HAP-1 (cell line): ENCODE results near the gene SOX18.

Experiments
- DNase-seq, 2 experiments: peaks; one replicate each; pipeline ENCODE4 v3.0.0-alpha.2; 2016 to 2020; ENCODE audit warnings: low spot score in 2 of 2
- H3K27me3 ChIP-seq: fragments of 250-450 bp; sonication (Bioruptor Pico); 2 replicates; pipeline ENCODE4 v1.5.1; 2020; ENCODE audit warnings: low read depth, mild to moderate bottlenecking, moderate library complexity
- H3K36me3 ChIP-seq: fragments of 250-450 bp; sonication (Bioruptor Pico); replicated peaks from 2 replicates; pipeline ENCODE4 v1.5.1; 2020; ENCODE audit warnings: mild to moderate bottlenecking
- H3K4me1 ChIP-seq: fragments of 250-450 bp; sonication (Bioruptor Pico); 2 replicates; pipeline ENCODE4 v1.5.1; 2020; ENCODE audit warnings: mild to moderate bottlenecking
- H3K4me3 ChIP-seq: fragments of 250-450 bp; sonication (Bioruptor Pico); 2 replicates; pipeline ENCODE4 v1.5.1; 2020; ENCODE audit warnings: mild to moderate bottlenecking, moderate library complexity
- H3K9me3 ChIP-seq: fragments of 250-450 bp; sonication (Bioruptor Pico); 2 replicates; pipeline ENCODE4 v1.5.1; 2020; ENCODE audit warnings: mild to moderate bottlenecking, moderate library complexity
- in situ Hi-C: fragments of 300-500 bp; cut with MboI; formaldehyde crosslinking; loops from 3 replicates; pipeline ENCODE4 v1.14.3; 2020; ENCODE audit warnings: low sequenced_read_pairs, inconsistent platforms, mixed read lengths

The SOX18 gene

DNA sequence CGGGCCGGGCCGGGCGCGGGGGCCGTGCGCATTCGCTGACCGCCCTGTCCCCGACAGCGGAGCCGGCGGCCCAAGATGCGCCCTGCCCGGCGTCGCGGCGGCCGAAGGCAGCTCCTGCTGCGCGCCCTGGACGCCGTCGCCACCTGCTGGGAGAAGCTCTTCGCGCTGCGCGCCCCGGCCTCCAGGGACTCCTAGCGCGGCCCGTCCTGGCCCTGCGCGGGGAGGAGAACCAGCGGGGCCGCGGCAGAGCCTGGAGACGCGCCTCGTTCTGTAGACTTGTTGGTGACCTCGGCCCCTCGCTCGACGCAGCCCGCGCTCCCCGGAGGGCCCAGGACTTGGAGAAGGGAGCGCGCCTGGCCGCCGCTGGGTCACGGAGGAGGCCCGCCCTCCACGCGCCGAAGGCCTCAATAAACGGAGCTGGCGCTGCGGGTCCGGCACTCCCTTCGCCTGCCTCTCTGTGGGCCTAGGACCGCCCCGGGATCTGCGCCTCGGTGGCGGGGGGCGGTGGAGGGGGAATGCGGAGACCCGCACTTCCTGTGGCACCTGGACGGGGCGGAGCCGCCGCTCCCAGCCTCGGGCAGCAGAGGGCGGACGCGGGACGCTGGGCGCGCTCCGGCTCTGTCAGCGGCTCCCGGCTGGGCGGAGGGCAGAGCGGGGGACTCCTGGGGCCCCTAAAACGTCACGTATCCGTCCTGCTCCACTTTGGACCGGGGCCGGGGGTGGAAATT lies 10.7 kb downstream of the SOX18 start:
- H3K9me3 ChIP-seq, result no peaks in the 10 kb centered on the region

DNA sequence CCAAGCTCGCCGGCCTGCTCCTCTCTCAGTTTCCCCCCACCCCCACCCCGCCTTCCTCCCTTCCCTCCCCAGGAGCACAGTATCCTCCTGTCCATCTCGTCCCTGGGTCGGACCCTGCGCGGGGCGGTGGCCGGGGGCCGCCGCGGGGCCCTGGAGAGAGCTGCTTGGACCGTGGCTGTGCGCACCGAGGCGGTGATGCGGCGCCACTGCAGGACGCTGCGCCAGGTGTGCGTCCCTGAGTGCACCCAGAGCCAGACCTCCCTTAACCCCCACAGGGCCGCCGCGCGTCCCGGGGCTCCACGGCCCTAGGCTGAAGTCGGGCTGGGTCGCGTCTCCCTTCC lies 11.2 kb downstream of the SOX18 start:
- peak overlapping the region; percentile 38; the same call in 1 of the 2 replicates for H3K4me3 ChIP-seq

More for the DNA sequence above, 10.7 kb downstream of the SOX18 start:
- in situ Hi-C loops, result no loop called here
- H3K27me3 ChIP-seq, result 0 out of 2 replicates have a peak, but pooled peaks cover 2% of the 10 kb centered on the region
- H3K36me3 ChIP-seq, result peaks cover 1% of the 10 kb centered on the region
- peak overlapping the region; percentile 38 for H3K4me3 ChIP-seq
- peaks cover 10% of the 10 kb centered on the region; the same call in 1 of the 2 replicates for H3K4me1 ChIP-seq
- peak; percentile 56 to 87 for DNase-seq

DNA sequence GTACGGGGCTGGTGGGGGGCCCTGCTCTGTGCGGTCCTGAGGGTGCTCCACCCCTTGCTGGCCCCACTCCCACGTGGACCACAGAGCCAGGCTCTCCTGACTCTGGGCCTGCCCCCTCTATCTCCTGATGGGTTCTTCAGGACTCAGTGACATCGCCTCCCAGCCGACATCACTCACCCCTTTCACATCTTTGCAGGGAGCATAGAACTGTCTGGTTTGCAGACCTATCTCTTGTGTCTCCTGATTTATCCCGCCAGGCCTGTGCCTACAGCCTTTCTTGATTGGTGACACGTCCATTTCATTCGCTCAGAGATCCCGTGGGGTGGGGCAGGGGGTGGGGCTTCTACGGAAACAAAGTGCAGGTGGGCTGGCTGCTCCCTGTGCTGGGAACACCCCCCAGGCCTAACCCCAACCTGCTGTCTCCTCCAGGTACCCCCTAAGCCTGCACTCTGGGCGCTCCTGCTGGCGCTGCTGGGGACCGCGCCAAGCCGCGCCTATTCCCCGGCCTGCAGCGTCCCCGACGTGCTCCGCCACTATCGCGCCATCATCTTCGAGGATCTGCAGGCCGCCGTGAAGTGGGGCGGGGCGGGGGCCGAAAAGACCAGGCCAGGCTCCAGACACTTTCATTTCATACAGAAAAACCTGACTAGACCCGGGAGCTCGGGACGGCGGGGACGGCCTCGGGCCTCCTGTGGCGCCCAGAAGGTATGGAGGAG lies 11.8 kb downstream of the SOX18 start:
- H3K27me3 ChIP-seq, result 0 out of 2 replicates have a peak, but pooled peaks cover 2% of the 10 kb centered on the region
- no peak for DNase-seq
- no peaks in the 10 kb centered on the region for H3K9me3 ChIP-seq
- H3K4me1 ChIP-seq, result peaks cover 10% of the 10 kb centered on the region; the same call in 1 of the 2 replicates
- in situ Hi-C loops, result no loop called here
- peaks cover 6% of the 10 kb centered on the region for H3K36me3 ChIP-seq
- H3K4me3 ChIP-seq, result no peak overlapping the region

More for the DNA sequence above, 11.2 kb downstream of the SOX18 start:
- peak in 1 of 2 experiments; percentile 52 for DNase-seq
- 0 out of 2 replicates have a peak, but pooled peaks cover 2% of the 10 kb centered on the region for H3K27me3 ChIP-seq
- H3K9me3 ChIP-seq, result no peaks in the 10 kb centered on the region
- H3K4me1 ChIP-seq, result peaks cover 10% of the 10 kb centered on the region; the same call in 1 of the 2 replicates
- peaks cover 6% of the 10 kb centered on the region for H3K36me3 ChIP-seq
- in situ Hi-C loops, result no loop called here

DNA sequence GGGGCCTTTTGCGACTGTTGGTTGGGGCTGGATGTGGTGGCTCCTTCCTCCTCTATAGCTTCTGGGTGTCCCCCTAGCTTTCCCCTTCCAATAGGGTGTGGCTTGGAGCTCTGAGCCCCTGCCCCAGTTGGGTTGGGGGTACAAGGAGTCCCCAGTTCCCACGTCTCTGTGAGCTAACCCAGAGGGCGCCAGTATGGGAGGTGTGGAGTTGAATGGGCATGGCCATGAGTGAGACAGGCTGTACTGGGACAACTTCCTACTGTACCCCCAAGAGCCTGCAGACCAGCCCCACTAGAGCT lies 12.3 kb downstream of the SOX18 start:
- H3K4me1 ChIP-seq, result peaks cover 7% of the 10 kb centered on the region; the same call in 1 of the 2 replicates
- in situ Hi-C loops, result no loop called here
- no peak for DNase-seq
- peaks cover 6% of the 10 kb centered on the region for H3K36me3 ChIP-seq
- H3K27me3 ChIP-seq, result 0 out of 2 replicates have a peak, but pooled peaks cover under 1% of the 10 kb centered on the region
- H3K9me3 ChIP-seq, result no peaks in the 10 kb centered on the region
- no peak overlapping the region for H3K4me3 ChIP-seq

DNA sequence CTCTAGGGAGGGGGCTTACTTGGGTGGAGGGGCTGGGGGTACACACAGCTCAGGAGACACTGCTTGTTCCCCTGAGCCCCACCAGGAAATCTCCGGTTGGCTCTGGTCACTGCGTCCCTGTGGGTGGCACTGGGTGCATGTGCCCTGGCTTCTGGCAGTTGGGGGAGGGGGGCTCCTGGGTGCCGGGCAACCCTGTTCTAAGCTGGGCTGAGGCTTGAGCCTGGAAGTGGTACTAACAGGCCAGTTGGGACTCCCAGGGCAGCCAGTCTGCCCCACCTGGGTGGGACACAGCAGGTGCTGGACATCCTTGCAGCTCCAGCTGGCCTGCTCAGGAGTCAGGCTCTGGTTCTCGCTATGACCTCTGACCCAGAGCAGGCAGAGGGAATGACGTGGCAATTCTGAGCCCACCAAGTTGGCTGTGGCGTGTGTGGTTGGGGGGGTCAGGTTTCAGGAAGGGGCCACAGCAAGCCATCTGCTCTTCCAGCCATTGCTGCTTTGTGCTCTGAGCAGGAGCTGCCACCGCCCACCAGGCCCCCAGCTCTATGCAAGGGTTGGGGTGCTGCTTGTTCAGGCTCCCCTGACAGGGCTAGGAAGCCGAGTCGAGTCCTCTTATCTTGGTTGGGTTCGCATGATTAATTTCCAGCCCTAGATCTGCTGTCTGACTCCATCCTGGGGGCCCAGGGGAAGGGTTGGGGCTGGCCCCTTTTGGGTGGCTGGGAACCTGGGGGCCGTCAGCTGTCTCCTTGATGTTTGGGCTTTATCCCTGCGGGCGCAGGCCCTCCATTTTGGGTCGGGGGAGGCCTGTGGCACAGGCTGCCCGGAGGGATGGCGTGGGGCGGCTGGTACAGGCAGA lies 12.9 kb downstream of the SOX18 start:
- peaks cover 3% of the 10 kb centered on the region; the same call in 1 of the 2 replicates for H3K4me1 ChIP-seq
- peaks cover 9% of the 10 kb centered on the region for H3K36me3 ChIP-seq
- in situ Hi-C loops, result no loop called here
- H3K9me3 ChIP-seq, result no peaks in the 10 kb centered on the region
- H3K4me3 ChIP-seq, result no peak overlapping the region
- no peak for DNase-seq
- H3K27me3 ChIP-seq, result no peaks in the 10 kb centered on the region

DNA sequence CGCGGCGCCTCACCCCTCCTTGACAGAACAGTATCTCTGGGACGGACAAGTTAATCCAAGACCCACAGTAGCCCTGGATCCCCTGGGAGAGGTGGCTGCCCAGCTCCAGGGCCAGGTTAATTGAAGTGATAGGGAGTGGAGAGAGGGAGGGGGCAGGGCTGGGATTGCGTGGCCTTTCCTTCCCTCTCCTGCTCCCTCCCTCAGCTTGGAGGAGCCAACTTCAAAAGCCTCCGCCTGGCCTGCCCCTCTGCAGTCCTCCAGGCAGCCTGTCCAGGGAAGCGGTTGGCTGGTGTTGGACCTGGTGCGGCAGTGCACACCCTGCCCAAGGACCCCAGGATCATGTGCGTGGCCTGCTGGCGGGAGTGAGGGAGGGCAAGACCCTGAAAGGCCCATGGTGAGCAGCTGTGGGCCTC lies 13.5 kb downstream of the SOX18 start, which contains the start of gene C20orf204:
Gene C20orf204, plus strand, starts transcription at position 250 of the 413 bp plus-strand sequence. Its CDS starts 142 bp downstream, at position 392.
- peaks cover 3% of the 10 kb centered on the region; the same call in 1 of the 2 replicates for H3K4me1 ChIP-seq
- no peak for DNase-seq
- H3K9me3 ChIP-seq, result no peaks in the 10 kb centered on the region
- H3K4me3 ChIP-seq, result no peak within 1 kb of the TSS
- peaks cover 9% of the 10 kb centered on the region for H3K36me3 ChIP-seq
- H3K27me3 ChIP-seq, result no peaks in the 10 kb centered on the region
- in situ Hi-C loops, result no loop called here

DNA sequence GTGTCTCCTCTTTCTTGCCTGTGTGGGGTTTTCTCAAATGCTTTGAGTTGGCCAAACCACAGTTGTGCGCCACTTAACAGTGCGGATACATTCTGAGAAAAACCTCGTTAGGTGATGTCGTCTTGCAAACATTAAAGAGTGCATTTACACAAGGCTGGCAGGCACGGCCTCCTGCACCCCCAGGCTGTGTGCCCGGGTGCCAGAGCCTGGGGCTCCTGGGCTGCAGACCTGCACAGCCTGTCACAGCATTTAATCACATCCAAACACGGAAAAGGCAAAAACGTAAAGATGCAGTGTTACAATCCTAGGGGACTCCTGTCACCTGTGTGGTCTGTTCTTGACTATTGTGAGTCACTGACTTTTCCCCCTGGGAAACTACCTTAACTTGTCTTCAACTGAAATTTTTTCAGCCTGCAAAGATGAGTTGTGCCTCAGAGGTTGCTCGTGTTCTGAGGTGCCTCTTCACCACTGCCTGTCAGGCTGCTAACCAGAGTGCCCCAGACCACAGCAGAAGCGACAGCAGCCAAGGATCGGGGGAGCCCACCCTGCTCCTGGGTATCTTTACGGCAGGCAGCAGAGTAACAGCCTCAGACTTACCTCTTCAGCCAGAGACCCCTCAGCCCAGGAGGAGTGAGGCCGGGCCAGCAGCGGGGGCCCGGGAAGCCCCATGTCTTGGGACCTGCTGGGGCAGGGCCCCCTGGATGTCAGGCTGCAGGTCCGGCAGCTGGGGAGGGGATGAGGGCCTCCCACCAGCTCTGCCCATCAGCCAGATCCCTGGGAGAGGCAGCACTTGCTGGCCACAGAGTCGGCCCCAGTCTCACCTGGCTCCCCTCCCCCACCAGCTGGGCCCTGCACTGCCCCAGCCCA lies 14.1 kb downstream of the SOX18 start:
- DNase-seq, result no peak
- H3K4me3 ChIP-seq, result no peak overlapping the region
- in situ Hi-C loops, result no loop called here
- peaks cover 3% of the 10 kb centered on the region; the same call in 1 of the 2 replicates for H3K4me1 ChIP-seq
- no peaks in the 10 kb centered on the region for H3K27me3 ChIP-seq
- no peaks in the 10 kb centered on the region for H3K9me3 ChIP-seq
- peaks cover 13% of the 10 kb centered on the region for H3K36me3 ChIP-seq

DNA sequence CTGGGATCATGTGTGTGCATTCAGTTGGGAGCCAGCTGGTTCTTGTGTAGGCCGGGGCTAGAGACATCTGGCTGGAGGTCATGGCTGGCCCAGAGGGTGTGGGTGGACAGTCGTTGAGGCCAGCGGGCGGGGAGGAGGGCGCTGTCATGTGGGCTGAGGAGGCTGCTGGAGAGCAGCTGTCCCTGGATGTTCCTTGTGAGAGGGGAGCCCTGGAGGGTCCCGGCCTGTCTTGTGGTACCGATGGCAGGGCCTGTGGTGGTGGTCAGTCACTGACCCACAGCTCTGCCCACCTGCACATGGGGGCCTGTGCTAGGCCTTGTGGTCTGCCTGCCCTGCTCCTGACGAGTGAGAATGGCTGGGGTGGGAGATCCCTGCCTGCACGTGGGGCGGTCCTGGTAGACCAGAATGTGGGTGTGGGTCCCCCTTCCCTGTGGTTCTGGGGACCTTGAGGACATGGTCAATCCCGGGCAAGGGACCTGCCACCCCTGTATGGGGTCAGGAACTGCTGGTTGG lies 15.4 kb downstream of the SOX18 start:
- in situ Hi-C loops, result no loop called here
- peaks cover 22% of the 10 kb centered on the region for H3K36me3 ChIP-seq
- H3K4me3 ChIP-seq, result no peak overlapping the region
- H3K9me3 ChIP-seq, result no peaks in the 10 kb centered on the region
- no peaks in the 10 kb centered on the region; the same call in 1 of the 2 replicates for H3K4me1 ChIP-seq
- H3K27me3 ChIP-seq, result no peaks in the 10 kb centered on the region
- no peak for DNase-seq

DNA sequence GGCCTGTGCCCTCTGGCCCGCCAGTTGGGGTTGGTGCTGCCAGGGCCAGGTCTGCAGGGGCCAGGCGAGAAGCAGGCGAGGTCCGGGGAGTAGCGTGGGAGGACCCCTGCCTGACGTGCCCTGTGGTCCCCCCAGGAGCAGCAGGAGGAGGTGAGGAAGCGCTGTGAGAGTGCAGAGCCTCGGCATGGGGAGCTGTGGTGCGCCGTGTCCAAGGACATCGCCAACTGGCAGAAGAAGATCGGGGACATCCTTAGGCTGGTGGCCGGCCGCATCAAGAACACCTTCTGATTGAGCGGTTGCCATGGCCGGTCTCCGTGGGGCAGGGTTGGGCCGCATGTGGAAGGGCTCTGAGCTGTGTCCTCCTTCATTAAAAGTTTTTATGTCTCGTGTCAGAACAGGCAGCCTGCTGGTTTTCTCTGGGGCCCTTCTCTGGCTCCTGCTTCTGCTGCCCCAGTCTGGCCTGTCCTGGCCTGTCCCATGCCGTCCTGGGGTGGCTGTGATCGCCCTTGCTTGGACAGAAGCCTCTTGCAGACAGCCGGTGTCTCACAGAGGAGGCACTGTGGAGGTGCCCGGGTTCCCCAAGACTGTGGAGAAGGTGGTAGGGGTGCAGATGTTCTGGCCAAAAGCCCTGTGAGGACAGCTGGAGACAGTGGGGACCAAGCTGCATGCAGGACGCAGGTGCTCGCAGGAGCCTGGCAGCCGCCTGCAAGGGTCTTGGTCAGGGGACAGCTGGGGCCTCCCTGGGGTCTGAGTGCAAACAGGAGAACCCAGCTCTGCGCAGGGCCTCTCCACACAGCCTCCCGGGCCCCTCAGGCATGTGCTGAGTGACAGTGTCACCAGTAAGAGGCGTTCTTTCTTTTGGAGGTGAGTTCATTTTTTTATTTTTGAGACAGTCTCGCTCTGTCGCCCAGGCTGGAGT lies 16.5 kb downstream of the SOX18 start:
- no peak for DNase-seq
- no peaks in the 10 kb centered on the region for H3K9me3 ChIP-seq
- no peak overlapping the region for H3K4me3 ChIP-seq
- peaks cover 31% of the 10 kb centered on the region for H3K36me3 ChIP-seq
- in situ Hi-C loops, result no loop called here
- no peaks in the 10 kb centered on the region for H3K4me1 ChIP-seq
- H3K27me3 ChIP-seq, result no peaks in the 10 kb centered on the region

DNA sequence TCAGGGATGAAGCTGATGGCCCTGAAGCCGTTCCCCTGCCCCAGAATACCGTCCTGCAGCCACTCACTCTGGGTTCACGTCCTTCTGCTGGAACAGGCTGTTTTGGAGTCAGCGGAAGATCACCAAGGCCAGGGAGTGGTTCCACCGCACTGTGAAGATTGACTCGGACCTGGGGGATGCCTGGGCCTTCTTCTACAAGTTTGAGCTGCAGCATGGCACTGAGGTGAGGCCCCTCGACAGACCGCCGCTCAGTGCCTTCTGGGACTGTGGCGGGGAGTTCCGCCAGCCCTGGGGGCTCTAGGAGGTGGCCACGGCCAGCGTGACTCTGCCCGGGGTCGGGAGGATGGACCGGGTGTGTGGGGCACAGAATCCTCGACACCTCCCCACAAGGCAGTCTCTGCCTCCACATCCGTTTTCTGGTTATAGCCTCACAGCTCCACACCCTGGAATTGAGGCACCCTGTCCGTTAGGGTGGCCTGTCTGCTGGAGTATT lies 17.6 kb downstream of the SOX18 start:
- no peaks in the 10 kb centered on the region for H3K4me1 ChIP-seq
- H3K36me3 ChIP-seq, result peaks cover 42% of the 10 kb centered on the region
- no peaks in the 10 kb centered on the region for H3K27me3 ChIP-seq
- no peak for DNase-seq
- no peaks in the 10 kb centered on the region for H3K9me3 ChIP-seq
- no peak overlapping the region for H3K4me3 ChIP-seq
- in situ Hi-C loops, result no loop called here

DNA sequence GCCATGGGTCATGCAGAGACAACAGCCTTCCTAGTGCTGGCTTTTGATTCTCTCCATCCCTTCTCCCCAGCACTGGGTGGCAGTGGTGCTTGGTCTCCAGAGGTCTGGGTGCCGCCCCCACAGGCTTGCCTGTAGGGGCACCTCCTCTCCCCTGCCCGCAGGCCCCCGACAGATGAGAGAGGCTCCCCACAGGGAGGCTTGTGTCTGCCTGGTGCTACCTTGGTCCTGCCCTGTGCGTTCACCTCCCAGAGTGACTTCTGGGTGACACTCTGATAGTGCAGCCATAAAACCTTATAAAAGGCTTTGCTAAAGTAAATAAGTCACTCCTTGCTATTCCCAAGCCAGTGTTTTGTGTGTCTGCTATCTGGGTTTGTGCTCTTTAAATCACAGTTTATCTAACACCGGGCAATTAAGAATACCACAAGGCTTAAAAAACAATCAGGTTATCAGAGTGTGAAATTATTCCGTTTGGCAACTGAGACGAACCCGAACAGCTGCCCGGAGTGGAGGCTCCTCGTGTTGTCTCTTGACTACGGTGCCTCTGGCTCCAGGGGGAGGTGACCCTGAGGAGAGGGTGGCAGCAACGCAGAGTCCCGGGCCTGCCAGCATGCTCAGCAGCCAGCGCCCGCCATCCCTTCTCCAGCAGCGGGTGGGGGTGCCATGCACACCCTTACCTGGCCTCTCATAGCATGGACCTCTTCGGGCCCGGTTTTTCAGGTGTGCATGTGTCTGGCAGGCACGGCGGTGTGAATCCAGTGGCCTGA lies 18.9 kb downstream of the SOX18 start:
- in situ Hi-C loops, result no loop called here
- no peaks in the 10 kb centered on the region for H3K4me1 ChIP-seq
- H3K9me3 ChIP-seq, result no peaks in the 10 kb centered on the region
- DNase-seq, result no peak
- H3K36me3 ChIP-seq, result peaks cover 55% of the 10 kb centered on the region
- no peak overlapping the region for H3K4me3 ChIP-seq
- H3K27me3 ChIP-seq, result no peaks in the 10 kb centered on the region
